ENCODE results near the gene NCMAP. TPM values are rescaled to one million over a fixed set of nuclear protein-coding genes. Genes with fewer than 3 reads are reported as not detected.
A peak's percentile ranks its signal among the peaks of the same experiment; 100 is the strongest.

NCMAP gene
- total and polyA plus RNA-seq, 2 of the 4 experiments (the other 2 are of a cell fraction) = not detected

GRCh38 chr1:24535021-24535424 is 20.9 kb upstream of the NCMAP start:
- Histone ChIP-seq H2AK9ac (replicated peaks; ENCODE audit: low read depth, low read length, poor library complexity) (no peak overlapping the region), H3K36me3 (ENCODE audit: control insufficient read depth, insufficient read depth, low read length) (peaks cover 2% of the 10 kb centered on the region; the same call in 1 of the 2 replicates), H3K56ac (ENCODE audit: extremely low read depth, insufficient read depth, low read length) (no peak overlapping the region), H3K23ac (ENCODE audit: low read depth, low read length) (no peak overlapping the region), H3K4me3 (ENCODE audit: insufficient read depth, low read depth, low read length) (no peak overlapping the region), H4K8ac (ENCODE audit: low read depth in 2 of 2, low read length in 2 of 2) (peak overlapping the region in 1 of 2 experiments; percentile 29; a peak in 1 of 4 replicates), H3K9ac (ENCODE audit: low read depth, low read length) (no peak overlapping the region), H3K4me2 (ENCODE audit: low read depth, low read length) (0 out of 2 replicates have a peak overlapping the region, but pooled peaks have one; percentile 12), H2AK5ac (ENCODE audit: low read depth, low read length) (no peak overlapping the region), H4K20me1 (ENCODE audit: insufficient read depth, low read length) (no peaks in the 10 kb centered on the region), H4K5ac (ENCODE audit: low read depth, low read length) (no peak overlapping the region), H3K27ac (ENCODE audit: insufficient read depth, low read length) (no peak overlapping the region), H4K91ac (ENCODE audit: insufficient read depth, low read depth, low read length) (no peak overlapping the region), H3K9me1 (ENCODE audit: insufficient read depth, low read length) (no peaks in the 10 kb centered on the region; the same call in 1 of the 2 replicates), H3K27me3 (ENCODE audit: control insufficient read depth, insufficient read depth, low read length) (no peaks in the 10 kb centered on the region), H2BK20ac (ENCODE audit: low read depth, low read length) (no peak overlapping the region), H3K9me3 (ENCODE audit: control insufficient read depth, insufficient read depth, low read length) (no peaks in the 10 kb centered on the region), H3K4me1 (ENCODE audit: control insufficient read depth, insufficient read depth, low read length) (no peaks in the 10 kb centered on the region; the same call in 1 of the 2 replicates), H3K14ac (replicated peaks; ENCODE audit: low read depth, low read length) (no peak overlapping the region), H3K4ac (ENCODE audit: low read depth, low read length) (no peak overlapping the region), H3K79me1 (ENCODE audit: low read depth in 1 of 2, low read length in 2 of 2) (no peaks in the 10 kb centered on the region), H2AFZ (replicated peaks; ENCODE audit: low read length, poor library complexity) (peak overlapping the region; percentile 46), H3K18ac (ENCODE audit: low read depth, low read length) (no peak overlapping the region), H2BK5ac (ENCODE audit: low read depth, low read length, poor library complexity, severe bottlenecking) (no peak overlapping the region), H2BK15ac (ENCODE audit: low read depth, low read length) (no peak overlapping the region), H2BK120ac (ENCODE audit: low read depth, low read length) (no peak overlapping the region)
- in situ Hi-C loops (cut with MboI; ENCODE audit: low sequenced_read_pairs) = no loop called here
- ATAC-seq (ENCODE audit: low read depth) = no peak
- dilution Hi-C loops (cut with HindIII; ENCODE audit: low sequenced_read_pairs, unreplicated experiment) = no loop called here
- CTCF ChIA-PET = interaction anchor here (0.6 kb wide), 1 partner anchor 25 kb away, joined by 3 read pairs; no protein-coding TSS in a partner anchor
- no peak for DNase-seq
- no TSS peak for BruUV-seq (replicated peaks)
- TF ChIP-seq RCOR1 (IDR thresholded peaks at IDR 0.05; ENCODE audit: insufficient replicate concordance, low read length) = no peak
- TF ChIP-seq MAFK (IDR thresholded peaks at IDR 0.05; ENCODE audit: low read depth, low read length) = no peak
- no peak for TF ChIP-seq CEBPB (IDR thresholded peaks at IDR 0.05; ENCODE audit: low read depth, low read length)
- no peak for TF ChIP-seq POLR2A (IDR thresholded peaks at IDR 0.05; ENCODE audit: low read depth, low read length)
- TF ChIP-seq FOS (IDR thresholded peaks at IDR 0.05; ENCODE audit: low read depth, low read length) = no peak
- no peak for TF ChIP-seq BHLHE40 (IDR thresholded peaks at IDR 0.05; ENCODE audit: low read depth, low read length)
- TF ChIP-seq NFE2L2 (IDR thresholded peaks at IDR 0.05; ENCODE audit: low read depth, low read length) = no peak
- no peak for TF ChIP-seq RFX5 (IDR thresholded peaks at IDR 0.05; ENCODE audit: low read depth, low read length)
- POLR2A ChIA-PET (ENCODE audit: unreplicated experiment) = no interaction called here
- 73% methylated on average over 10 of the region's 21 CpGs; no CpG with 5 or more reads in 1 of the 2 experiments for WGBS, 2 experiments (ENCODE audit: extremely low coverage in 2 of 2, insufficient read length in 1 of 2)
- intact Hi-C loops (cut with micrococcal nuclease) = no loop called here
